Measurements from ENCODE around the gene PCDHB8. TPM values are rescaled to one million over a fixed set of nuclear protein-coding genes. Genes with fewer than 3 reads are reported as not detected.
"Not testable (repeated sequence)": the region's sequence is repeated elsewhere in the genome, so short reads cannot be mapped to it uniquely, and the experiment has no call there.

The PCDHB8 gene
- polyA plus RNA-seq (ENCODE audit: insufficient read length): 2.1 TPM

DNA sequence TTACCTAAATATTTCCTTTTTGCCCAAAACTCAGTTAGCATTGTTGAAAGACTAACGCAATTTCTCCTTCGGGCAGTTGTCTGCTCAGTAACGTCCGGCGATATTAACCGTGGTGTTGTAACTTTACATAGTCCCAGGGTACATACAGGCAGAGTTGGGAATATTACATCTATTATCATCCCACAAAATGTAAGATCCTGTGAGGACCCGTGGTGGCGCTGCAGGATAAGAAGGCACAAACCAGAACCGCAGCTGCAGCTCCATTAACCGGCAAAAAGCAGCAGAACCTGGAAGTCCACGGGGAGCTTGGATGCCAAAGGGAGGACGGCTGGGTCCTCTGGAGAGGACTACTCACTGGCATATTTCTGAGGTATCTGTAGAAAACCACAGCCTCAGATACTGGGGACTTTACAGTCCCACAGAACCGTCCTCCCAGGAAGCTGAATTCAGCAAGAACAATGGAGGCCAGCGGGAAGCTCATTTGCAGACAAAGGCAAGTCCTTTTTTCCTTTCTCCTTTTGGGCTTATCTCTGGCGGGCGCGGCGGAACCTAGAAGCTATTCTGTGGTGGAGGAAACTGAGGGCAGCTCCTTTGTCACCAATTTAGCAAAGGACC is at the start of gene PCDHB8:
Gene PCDHB8, plus strand, starts transcription at position 214 of the 615 bp plus-strand sequence. Its CDS starts 245 bp downstream, at position 459.
- DNase-seq: not testable (repeated sequence)

GRCh38 chr5:141135030-141135717 is 42.4 kb upstream of the PCDHB8 start, which contains the start of gene PCDHB5:
TSS of gene PCDHB5 (plus strand) at chr5:141135206. CDS start at chr5:141135435, 229 bp downstream.
- DNase-seq: no peak

DNA sequence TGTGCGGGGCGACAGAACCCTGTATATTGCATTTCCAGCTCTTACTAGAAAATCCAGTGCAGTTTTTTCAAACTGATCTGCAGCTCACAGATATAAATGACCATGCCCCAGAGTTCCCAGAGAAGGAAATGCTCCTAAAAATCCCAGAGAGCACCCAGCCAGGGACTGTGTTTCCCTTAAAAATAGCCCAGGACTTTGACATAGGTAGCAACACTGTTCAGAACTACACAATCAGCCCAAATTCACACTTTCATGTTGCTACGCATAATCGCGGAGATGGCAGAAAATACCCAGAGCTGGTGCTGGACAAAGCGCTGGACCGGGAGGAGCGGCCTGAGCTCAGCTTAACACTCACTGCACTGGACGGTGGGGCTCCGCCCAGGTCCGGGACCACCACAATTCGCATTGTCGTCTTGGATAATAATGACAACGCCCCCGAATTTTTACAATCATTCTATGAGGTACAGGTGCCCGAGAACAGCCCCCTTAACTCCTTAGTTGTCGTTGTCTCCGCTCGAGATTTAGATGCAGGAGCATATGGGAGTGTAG is 41.8 kb upstream of the PCDHB8 start:
- DNase-seq: no peak

DNA sequence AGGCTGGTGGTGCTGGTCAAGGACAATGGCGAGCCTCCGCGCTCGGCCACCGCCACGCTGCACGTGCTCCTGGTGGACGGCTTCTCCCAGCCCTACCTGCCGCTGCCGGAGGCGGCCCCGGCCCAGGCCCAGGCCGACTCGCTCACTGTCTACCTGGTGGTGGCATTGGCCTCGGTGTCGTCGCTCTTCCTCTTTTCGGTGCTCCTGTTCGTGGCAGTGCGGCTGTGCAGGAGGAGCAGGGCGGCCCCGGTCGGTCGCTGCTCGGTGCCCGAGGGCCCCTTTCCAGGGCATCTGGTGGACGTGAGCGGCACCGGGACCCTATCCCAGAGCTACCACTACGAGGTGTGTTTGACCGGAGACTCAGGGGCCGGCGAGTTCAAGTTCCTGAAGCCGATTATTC is 40.2 kb upstream of the PCDHB8 start:
- DNase-seq: not testable (repeated sequence)

- DNase-seq: no peak
Measured at GRCh38 chr5:141149812-141150211, 27.8 kb upstream of the PCDHB8 start, which contains the start of gene PCDHB6. TSS of gene PCDHB6 (plus strand) at chr5:141150057. CDS start at chr5:141150258, 201 bp downstream.

GRCh38 chr5:141150224-141150992 is 27.2 kb upstream of the PCDHB8 start:
- DNase-seq: no peak

- no peak for DNase-seq
Measured at GRCh38 chr5:141150993-141151325, 26.6 kb upstream of the PCDHB8 start.

GRCh38 chr5:141151632-141152031 is 26.0 kb upstream of the PCDHB8 start:
- not testable (repeated sequence) for DNase-seq

DNA sequence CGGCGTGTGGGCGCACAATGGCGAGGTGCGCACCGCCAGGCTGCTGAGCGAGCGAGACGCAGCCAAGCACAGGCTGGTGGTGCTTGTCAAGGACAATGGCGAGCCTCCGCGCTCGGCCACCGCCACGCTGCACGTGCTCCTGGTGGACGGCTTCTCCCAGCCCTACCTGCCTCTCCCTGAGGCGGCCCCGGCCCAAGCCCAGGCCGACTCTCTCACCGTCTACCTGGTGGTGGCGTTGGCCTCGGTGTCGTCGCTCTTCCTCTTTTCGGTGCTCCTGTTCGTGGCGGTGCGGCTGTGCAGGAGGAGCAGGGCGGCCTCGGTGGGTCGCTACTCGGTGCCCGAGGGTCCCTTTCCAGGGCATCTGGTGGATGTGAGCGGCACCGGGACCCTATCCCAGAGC is 25.5 kb upstream of the PCDHB8 start:
- not testable (repeated sequence) for DNase-seq

DNA sequence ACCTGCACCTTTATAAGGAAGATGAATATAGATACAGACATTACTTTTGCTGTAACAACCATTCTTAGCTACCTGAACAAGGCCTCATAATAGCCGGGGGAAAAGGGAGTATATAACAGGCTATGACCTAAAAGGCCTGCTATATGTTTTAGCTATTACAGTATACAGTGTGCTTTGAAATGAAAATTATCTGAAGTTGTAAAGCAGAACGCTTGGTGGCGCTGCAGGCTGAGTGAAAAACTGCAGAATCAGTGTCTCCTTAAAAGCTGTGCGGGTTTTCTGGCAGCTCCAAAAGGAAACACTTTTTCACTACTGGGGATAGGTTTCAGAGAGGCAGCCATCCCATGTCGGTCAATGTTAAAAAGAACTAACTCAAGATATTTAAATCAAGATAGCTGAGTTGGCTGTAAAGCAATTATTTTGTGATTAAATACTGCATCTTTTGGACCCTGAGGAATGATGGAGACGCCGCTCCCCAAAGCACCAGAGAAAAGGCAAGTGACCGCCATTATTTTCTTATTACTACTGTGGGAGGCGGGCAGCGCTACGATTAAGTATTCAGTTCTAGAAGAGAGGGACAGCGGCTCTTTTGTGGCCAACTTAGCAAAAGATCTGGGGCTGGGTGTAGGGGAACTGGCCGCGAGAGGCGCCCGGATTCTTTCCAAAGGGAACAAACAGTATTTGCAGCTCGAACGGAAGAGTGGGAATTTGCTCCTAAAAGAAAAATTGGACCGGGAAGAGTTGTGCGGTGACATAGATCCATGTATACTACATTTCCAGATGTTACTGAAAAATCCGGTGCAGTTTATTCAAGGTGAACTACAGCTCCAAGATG is 21.8 kb upstream of the PCDHB8 start:
- DNase-seq: no peak

- DNase-seq: not testable (repeated sequence)
Measured at GRCh38 chr5:141157356-141157755, 20.2 kb upstream of the PCDHB8 start.

DNA sequence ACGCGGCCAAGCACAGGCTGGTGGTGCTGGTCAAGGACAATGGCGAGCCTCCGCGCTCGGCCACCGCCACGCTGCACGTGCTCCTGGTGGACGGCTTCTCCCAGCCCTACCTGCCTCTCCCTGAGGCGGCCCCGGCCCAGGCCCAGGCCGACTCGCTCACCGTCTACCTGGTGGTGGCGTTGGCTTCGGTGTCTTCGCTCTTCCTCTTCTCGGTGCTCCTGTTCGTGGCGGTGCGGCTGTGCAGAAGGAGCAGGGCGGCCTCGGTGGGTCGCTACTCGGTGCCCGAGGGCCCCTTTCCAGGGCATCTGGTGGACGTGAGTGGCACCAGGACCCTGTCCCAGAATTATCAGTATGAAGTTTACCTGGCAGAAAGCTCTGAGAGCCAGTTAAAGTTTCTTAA is 19.7 kb upstream of the PCDHB8 start:
- not testable (repeated sequence) for DNase-seq

DNA sequence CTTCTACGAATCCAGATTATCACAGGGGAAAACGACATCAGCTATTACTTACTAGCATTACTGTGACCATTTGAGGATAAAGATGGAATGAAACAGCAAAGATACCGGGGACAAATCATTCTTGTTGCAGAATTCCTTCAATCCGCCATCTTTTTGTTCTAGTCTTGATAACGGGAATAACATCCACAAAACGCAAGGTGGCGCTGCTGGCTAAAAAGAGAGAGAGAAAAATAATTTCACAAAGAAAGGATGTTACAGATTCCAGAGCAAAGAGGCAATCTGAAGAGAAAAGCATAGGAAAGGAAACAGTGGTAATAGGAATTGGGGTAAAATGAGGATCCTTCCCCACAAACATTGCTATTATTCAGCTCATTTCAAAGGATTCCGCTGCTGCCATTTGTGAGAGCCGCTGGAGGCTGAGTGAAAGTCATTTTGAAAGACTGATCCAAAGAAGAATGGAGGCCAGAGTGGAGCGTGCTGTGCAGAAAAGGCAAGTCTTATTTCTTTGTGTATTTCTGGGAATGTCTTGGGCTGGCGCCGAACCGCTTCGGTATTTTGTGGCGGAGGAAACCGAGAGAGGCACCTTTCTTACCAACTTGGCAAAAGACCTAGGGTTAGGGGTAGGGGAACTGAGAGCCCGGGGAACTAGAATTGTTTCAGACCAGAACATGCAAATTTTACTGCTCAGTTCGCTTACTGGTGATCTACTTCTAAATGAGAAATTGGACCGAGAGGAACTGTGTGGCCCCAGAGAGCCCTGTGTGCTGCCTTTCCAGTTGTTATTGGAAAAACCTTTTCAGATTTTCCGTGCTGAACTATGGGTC is 5.0 kb upstream of the PCDHB8 start, which contains the start of gene PCDHB7:
Gene PCDHB7, plus strand, starts transcription at position 264 of the 824 bp plus-strand sequence. Its CDS starts 192 bp downstream, at position 456.
- DNase-seq: peak; percentile 23

DNA sequence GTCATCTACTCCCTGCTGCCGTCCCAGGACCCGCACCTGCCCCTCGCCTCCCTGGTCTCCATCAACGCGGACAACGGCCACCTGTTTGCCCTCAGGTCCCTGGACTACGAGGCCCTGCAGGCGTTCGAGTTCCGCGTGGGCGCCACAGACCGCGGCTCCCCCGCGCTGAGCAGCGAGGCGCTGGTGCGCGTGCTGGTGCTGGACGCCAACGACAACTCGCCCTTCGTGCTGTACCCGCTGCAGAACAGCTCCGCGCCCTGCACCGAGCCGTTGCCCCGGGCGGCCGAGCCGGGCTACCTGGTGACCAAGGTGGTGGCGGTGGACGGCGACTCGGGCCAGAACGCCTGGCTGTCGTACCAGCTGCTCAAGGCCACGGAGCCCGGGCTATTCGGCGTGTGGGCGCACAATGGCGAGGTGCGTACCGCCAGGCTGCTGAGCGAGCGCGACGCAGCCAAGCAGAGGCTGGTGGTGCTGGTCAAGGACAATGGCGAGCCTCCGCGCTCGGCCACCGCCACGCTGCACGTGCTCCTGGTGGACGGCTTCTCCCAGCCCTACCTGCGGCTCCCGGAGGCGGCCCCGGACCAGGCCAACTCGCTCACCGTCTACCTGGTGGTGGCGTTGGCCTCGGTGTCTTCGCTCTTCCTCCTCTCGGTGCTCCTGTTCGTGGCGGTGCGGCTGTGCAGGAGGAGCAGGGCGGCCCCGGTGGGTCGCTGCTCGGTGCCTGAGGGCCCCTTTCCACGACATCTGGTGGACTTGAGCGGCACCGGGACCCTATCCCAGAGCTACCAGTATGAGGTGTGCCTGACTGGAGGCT is 3.1 kb upstream of the PCDHB8 start:
- DNase-seq: not testable (repeated sequence)

DNA sequence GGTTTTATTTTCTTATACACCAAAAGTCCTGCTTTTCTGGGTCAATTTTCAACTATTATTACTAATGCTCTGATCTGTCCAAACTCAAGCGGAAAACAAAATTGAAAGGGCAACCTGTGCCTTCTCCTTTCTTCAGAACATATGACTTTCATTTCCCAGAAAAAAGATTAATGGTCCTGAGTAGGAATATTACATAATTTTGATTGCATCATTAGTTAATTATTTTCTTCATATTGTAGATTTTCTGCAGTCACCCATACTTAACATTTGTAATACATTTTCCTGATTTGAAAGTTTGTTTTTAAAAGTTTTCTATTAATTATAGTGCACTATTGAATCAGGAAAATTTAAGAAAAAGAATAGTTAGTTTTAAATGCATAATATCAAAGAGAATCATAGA is 1.7 kb upstream of the PCDHB8 start:
- DNase-seq: no peak

DNA sequence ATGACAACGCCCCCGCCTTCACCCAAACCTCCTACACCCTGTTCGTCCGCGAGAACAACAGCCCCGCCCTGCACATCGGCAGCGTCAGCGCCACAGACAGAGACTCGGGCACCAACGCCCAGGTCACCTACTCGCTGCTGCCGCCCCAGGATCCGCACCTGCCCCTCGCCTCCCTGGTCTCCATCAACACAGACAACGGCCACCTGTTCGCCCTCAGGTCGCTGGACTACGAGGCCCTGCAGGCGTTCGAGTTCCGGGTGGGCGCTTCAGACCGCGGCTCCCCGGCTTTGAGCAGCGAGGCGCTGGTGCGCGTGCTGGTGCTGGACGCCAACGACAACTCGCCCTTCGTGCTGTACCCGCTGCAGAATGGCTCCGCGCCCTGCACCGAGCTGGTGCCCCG is 1.8 kb downstream of the PCDHB8 start:
- DNase-seq: not testable (repeated sequence)

DNA sequence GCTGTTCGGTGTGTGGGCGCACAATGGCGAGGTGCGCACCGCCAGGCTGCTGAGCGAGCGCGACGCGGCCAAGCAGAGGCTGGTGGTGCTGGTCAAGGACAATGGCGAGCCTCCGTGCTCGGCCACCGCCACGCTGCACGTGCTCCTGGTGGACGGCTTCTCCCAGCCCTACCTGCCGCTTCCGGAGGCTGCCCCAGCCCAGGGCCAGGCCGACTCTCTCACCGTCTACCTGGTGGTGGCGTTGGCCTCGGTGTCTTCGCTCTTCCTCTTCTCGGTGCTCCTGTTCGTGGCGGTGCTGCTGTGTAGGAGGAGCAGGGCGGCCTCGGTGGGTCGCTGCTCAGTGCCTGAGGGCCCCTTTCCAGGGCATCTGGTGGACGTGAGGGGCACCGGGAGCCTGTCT is 2.3 kb downstream of the PCDHB8 start:
- DNase-seq: not testable (repeated sequence)

GRCh38 chr5:141180313-141180712 is 2.7 kb downstream of the PCDHB8 start:
- DNase-seq: no peak

DNA sequence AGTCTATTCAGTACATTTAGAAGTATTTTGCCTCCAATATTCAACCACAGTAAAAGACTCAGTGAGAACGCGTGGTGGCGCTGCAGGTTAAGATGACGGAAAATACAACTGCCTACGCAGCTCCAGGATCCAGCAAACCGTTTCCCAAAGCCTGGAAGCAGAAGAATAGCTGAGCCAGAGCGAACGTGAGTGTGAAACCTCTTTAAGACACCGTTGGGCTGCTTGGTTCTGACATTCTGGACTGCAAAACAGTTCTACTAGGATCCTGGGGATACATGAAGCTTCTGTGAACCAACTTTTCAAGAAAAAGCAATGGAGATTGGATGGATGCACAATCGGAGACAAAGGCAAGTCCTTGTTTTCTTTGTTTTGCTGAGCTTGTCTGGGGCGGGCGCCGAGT is 4.7 kb downstream of the PCDHB8 start, which contains the start of gene PCDHB16:
Gene PCDHB16, plus strand, starts transcription at position 140 of the 400 bp plus-strand sequence. Its CDS starts 173 bp downstream, at position 313.
- DNase-seq: peak; percentile 8

Data from hindlimb muscle (tissue), 1 donor.